Activated CD4-positive, alpha-beta T cell treated with anti-CD3 and anti-CD28 coated beads, Interleukin-2, amount 10 ng/mL, durations not matched to agents 24 days and 14 days (primary cell): ENCODE measurements around the gene ADAMTS5. TPM values are rescaled to one million over a fixed set of nuclear protein-coding genes. Genes with fewer than 3 reads are reported as not detected.

Experiments used
- DNase-seq: peaks from one replicate; pipeline ENCODE4 v3.0.0; 2022
- H3K27ac Mint-ChIP-seq: one replicate; pipeline ENCODE4 v1.8.0; 2022; ENCODE audit warnings: mild to moderate bottlenecking, mixed read lengths
- H3K27me3 Mint-ChIP-seq: one replicate; pipeline ENCODE4 v1.8.0; 2022; ENCODE audit warnings: mixed read lengths
- H3K36me3 Mint-ChIP-seq: one replicate; pipeline ENCODE4 v1.8.0; 2022; ENCODE audit warnings: low read depth, mild to moderate bottlenecking, mixed read lengths
- H3K4me1 Mint-ChIP-seq: one replicate; pipeline ENCODE4 v1.8.0; 2021; ENCODE audit warnings: mixed read lengths
- H3K4me3 Mint-ChIP-seq: one replicate; pipeline ENCODE4 v1.8.0; 2022; ENCODE audit warnings: mild to moderate bottlenecking, moderate library complexity, mixed read lengths
- H3K9me3 Mint-ChIP-seq: one replicate; pipeline ENCODE4 v1.8.0; 2021; ENCODE audit warnings: mixed read lengths
- intact Hi-C: fragments of 100-400 bp; cut with micrococcal nuclease; formaldehyde crosslinking; loops from one replicate; pipeline ENCODE4 v1.15.1; 2023
- total RNA-seq: library from RNA; stranded (reverse); gene quantifications from 2 replicates; pipeline ENCODE4 v1.2.3, GENCODE V29; 2022

ADAMTS5 gene
- total RNA-seq, 1 donor from 2014 or later: not detected

DNA sequence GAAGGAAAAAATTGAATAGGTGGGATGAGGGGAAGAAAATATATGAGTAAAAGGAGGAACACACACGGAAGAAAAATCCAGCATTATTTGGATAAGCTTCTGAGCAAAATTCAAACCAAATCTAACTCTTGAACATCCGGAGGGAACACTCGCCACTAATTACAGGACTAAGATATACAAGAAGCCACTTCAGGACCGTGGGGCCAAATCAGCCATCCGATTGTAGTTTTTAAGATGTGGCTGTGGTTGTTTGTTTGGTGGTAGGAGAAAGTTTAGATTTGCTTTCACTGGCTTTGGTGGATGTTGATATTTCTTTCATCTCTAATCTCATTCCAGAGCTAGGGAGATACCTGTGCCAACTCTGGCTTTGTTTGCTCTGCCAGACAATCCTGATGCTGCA, 78.0 kb downstream of the ADAMTS5 start:
- Mint-ChIP-seq H3K9me3 (no peaks in the 10 kb centered on the region), H3K36me3 (no peaks in the 10 kb centered on the region), H3K4me1 (no peaks in the 10 kb centered on the region), H3K4me3 (no peak overlapping the region), H3K27me3 (no peaks in the 10 kb centered on the region), H3K27ac (no peak overlapping the region)
- intact Hi-C loops: no loop called here
- DNase-seq: no peak

DNA sequence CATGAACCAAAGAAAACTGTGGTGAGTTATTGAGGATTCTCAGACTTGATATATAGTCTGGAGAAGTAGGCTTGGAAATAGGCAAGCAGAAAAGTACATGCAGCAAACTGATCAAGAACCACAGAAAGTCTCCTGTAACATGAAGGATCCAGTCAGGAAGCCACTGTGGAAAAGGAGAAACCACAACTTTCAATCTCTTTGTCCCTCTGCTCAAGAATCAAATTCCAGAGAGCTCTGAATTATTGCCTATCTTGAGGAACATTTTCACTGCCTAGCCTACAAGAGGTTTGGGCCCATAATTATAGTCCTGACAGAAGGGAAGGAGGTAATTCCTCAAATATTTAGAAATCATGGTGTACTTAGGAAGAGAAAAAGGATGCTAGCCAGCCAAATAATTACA, 78.6 kb downstream of the ADAMTS5 start:
- DNase-seq: no peak

GRCh38 chr21:26887251-26887650, 79.6 kb downstream of the ADAMTS5 start:
- H3K4me3 Mint-ChIP-seq: no peak overlapping the region
- H3K4me1 Mint-ChIP-seq: no peaks in the 10 kb centered on the region
- no peaks in the 10 kb centered on the region for H3K27me3 Mint-ChIP-seq
- DNase-seq: no peak
- no peaks in the 10 kb centered on the region for H3K36me3 Mint-ChIP-seq
- H3K27ac Mint-ChIP-seq: no peak overlapping the region
- H3K9me3 Mint-ChIP-seq: no peaks in the 10 kb centered on the region
- intact Hi-C loops: no loop called here

More for the DNA sequence above, 78.6 kb downstream of the ADAMTS5 start:
- intact Hi-C loops: no loop called here
- H3K27me3 Mint-ChIP-seq: no peaks in the 10 kb centered on the region
- no peak overlapping the region for H3K4me3 Mint-ChIP-seq
- H3K9me3 Mint-ChIP-seq: no peaks in the 10 kb centered on the region
- no peaks in the 10 kb centered on the region for H3K4me1 Mint-ChIP-seq
- H3K27ac Mint-ChIP-seq: no peak overlapping the region
- no peaks in the 10 kb centered on the region for H3K36me3 Mint-ChIP-seq

- Mint-ChIP-seq H3K36me3 (no peaks in the 10 kb centered on the region), H3K27ac (no peak overlapping the region), H3K27me3 (no peaks in the 10 kb centered on the region), H3K4me3 (no peak overlapping the region), H3K9me3 (no peaks in the 10 kb centered on the region), H3K4me1 (no peaks in the 10 kb centered on the region)
- intact Hi-C loops: no loop called here
- no peak for DNase-seq
Observed at GRCh38 chr21:26884436-26884835, 82.5 kb downstream of the ADAMTS5 start.

DNA sequence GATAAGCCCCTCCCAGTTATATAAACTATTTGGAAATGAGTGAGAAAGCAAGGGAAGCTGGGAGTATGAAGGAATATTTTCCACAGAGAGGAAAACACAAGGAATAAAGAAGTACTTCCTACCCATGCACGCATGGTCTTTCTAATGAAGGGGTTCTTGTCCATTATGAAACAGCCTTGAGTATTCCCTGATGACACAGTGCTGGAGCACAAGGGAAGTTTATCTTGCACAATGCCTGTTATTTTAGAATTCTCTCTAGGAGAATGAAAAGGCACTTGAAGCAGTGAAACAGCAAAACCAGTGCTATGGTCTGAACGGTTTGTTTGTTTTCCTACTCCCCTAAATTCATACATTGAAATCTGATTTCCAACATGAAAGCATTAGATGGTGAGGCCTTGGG, 83.1 kb downstream of the ADAMTS5 start:
- DNase-seq: no peak
- Mint-ChIP-seq H3K4me1 (no peaks in the 10 kb centered on the region), H3K27me3 (no peaks in the 10 kb centered on the region), H3K36me3 (no peaks in the 10 kb centered on the region), H3K27ac (no peak overlapping the region), H3K9me3 (no peaks in the 10 kb centered on the region), H3K4me3 (no peak overlapping the region)
- intact Hi-C loops: no loop called here

DNA sequence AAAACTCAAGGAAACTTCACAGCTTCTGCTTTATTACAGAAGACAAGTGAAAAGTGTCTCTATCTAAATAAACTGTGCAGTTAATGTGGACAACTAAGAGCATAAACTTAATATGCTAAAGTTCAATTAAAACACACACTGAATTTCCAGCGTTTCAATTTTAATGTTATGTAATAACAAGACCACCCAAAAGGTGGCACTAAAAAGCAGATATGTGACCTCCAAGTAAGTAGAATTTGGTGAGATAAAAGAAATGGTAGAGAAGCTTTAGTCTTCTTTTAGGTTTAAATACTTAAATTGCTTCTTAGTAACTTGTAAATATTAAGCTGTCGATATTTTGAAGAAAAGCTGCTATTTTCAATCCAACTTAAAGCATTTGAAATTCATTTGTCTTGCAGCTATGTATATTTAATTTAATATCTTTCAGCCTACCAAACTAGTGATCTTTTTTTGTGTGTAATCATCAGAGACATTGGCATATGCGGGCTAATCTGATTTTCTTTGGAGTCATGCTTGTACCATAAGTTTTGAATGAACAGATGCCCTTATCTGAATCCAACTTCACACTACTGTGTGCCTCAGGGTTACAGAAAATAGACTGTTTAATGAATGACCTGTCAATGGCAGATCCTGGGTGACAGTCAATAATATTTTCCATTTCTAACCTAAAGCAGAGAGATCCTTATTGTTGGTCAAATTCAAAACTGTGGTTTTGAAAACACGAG, 85.2 kb downstream of the ADAMTS5 start:
- H3K27me3 Mint-ChIP-seq: no peaks in the 10 kb centered on the region
- H3K4me1 Mint-ChIP-seq: no peaks in the 10 kb centered on the region
- no peak overlapping the region for H3K27ac Mint-ChIP-seq
- no peaks in the 10 kb centered on the region for H3K9me3 Mint-ChIP-seq
- H3K4me3 Mint-ChIP-seq: no peak overlapping the region
- intact Hi-C loops: no loop called here
- no peak for DNase-seq
- H3K36me3 Mint-ChIP-seq: no peaks in the 10 kb centered on the region

GRCh38 chr21:26877018-26877417, 89.9 kb downstream of the ADAMTS5 start:
- Mint-ChIP-seq H3K9me3 (no peaks in the 10 kb centered on the region), H3K27me3 (no peaks in the 10 kb centered on the region), H3K36me3 (no peaks in the 10 kb centered on the region), H3K27ac (no peak overlapping the region), H3K4me3 (no peak overlapping the region), H3K4me1 (no peaks in the 10 kb centered on the region)
- DNase-seq: no peak
- intact Hi-C loops: no loop called here

- Mint-ChIP-seq H3K9me3 (no peaks in the 10 kb centered on the region), H3K27ac (no peak overlapping the region), H3K4me3 (no peak overlapping the region), H3K27me3 (no peaks in the 10 kb centered on the region), H3K36me3 (no peaks in the 10 kb centered on the region), H3K4me1 (no peaks in the 10 kb centered on the region)
- no peak for DNase-seq
- intact Hi-C loops: no loop called here
Observed at GRCh38 chr21:26874347-26874746, 92.5 kb downstream of the ADAMTS5 start.

Other genes with a start within 250 kb of the ADAMTS5 start
- gene ADAMTS1, start 121.7 kb downstream of the ADAMTS5 start, total RNA-seq: 0.95 and 1.7 TPM in 2 replicates